Measurements from ENCODE around the gene C1D.
"Not testable (repeated sequence)": the region's sequence is repeated elsewhere in the genome, so short reads cannot be mapped to it uniquely, and the experiment has no call there.

Gene C1D

DNA sequence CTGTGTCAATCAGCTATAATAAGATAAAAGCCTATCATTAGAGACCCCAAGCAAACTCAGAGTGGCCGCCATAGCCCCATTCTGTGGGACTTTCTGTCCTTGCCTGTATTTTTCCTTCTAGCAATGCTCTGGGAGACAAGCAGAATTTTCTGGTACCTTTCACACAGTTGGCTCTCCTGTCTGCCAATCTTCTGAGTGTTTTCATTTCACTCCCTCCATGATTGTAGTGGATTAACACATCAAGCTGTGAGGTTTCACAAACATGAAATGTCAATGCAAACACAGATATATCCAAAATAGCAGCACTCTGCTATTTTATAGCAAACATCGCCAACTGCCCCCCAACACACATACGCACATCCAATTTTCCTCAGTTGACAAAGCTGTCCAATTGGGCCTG is 64.9 kb downstream of the C1D start:
- no peak for DNase-seq

DNA sequence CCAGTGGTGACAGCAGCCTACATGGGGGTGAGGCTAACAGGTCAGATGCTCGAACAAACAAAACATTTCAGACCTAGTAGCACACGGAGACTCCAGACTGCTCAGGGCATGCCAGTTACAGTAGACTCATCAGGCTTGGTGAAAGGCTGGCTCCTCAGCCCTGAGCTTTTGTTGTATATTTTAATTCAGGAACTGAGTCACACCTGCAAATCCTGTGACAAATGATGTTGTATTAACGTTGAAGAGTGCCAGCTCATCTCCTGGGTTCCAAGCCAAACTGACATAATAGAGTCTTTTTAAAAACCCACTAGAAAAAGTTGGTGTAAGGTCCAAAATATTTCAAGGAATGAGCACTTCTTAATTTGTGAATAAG is 65.3 kb downstream of the C1D start:
- DNase-seq: no peak

DNA sequence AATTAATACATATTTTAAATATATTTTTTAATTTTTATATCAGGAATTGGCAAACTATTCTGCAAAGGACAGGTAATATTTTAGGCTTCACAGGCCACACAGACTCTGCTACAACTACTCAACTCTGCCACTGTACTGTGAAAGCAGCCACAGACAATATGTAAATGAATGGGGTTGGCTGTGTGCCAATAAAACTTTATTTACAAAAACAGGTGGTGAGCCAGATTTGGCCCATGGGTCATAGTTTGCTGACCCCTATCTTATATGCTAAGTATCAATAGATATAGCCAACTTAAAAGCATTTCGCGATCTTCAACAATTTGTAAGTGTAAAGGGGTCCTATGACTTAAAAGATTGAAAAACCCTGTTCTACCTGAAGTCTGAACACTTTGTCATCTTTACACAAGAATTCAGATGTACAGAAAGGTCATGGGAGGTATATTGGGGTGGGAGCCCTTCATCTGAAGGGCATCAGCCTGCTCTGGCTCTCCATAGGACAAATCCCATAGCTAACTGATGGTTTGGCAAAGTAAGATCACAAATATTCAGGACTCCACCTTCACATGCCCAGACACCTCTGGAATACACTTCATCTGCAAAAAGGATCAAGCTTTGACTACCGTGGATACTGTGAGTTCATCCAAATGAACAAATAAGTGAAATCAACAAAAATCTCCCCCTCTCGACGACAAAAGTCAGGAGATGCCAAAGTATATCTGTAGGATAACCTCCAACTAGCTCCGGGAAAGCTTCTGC is 65.9 kb downstream of the C1D start:
- no peak for DNase-seq

DNA sequence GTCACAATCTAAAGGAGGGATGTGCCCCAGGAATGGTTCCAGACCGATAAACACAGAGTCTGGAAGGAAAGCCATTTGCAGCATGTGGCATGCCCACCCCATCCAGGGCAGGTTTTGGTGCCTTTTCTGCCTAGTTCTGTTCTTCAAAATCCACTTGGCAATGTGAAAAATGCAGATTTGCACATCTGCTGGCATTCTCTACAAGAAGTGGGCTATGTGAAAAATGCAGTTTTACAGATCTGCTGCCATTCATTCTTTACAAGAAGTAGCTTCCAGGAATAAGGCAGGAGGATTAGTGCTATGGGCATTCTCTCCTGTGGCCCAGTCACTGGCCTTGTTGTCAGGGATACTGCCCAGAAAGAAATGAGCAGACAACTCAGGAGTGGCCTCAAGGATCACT is 68.1 kb downstream of the C1D start:
- no peak for DNase-seq

DNA sequence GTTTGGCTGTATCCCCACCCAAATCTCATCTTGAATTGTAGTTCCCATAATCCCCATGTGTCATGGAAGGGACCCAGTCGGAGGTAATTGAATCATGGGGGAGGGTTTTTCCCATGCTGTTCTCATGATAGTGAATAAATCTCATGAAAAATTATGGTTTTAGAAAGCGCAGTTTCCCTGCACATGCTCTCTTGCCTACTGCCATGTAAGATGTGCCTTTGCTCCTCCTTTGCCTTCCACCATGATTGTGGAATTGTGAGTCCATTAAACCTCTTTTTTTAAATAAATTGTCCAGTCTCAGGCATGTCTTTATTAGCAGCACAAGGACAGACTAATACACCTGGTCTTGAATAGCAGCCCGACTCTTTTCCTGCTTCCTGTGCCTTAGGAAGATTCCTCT is 68.7 kb downstream of the C1D start:
- not testable (repeated sequence) for DNase-seq

DNA sequence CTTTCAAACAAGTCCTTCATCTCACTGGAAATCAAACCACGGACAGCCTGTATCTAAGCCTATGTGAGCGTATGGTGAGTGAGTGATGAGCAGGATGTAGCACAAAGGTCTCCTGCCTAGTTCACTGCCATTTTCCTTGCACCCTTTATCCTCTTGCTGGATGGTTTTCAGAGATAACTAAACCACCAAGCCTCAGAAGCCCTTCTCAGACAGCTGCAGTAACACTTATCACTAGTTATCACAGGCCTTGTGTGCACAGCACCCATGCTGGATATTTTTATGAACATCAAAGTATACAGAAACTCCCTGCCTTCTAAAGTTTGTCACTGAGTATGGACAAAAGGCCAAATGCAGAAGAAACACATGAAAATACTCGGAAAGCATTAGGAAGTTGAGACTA is 69.5 kb downstream of the C1D start:
- DNase-seq: no peak

DNA sequence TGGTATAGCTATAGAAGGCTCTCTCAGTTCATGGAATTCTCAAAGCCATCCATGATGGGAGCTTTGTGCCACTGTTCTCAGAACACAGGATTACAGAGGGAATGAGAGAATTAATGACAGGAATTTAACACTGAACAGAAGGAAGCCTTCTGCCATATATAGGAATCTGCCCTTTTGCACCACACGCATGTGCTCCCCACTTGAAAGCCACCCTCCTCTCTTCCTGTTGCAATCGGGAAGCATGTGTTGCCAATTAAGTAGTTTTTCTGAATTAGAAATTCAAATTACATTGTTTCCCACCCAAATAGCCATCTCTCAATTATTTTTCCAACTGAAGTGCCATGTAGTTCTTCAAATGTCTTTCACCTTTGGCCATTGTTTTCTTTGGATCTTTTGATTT is 71.3 kb downstream of the C1D start:
- DNase-seq: no peak

All from activated T-cell treated with anti-CD3 and anti-CD28 coated beads for 4 hours (primary cell).